Hematopoietic multipotent progenitor cell treated with erythropoietin and hydrocortisone succinate and interleukin-3 and kit ligand, for 15 days (in vitro differentiated cells): ENCODE results near the gene LRRC14B.
"Not testable (repeated sequence)": the region's sequence is repeated elsewhere in the genome, so short reads cannot be mapped to it uniquely, and the experiment has no call there.

Experiments used
- DNase-seq: peaks from one replicate; pipeline ENCODE4 v3.0.0-alpha.2; 2015; ENCODE audit warnings: low spot score

The LRRC14B gene

DNA sequence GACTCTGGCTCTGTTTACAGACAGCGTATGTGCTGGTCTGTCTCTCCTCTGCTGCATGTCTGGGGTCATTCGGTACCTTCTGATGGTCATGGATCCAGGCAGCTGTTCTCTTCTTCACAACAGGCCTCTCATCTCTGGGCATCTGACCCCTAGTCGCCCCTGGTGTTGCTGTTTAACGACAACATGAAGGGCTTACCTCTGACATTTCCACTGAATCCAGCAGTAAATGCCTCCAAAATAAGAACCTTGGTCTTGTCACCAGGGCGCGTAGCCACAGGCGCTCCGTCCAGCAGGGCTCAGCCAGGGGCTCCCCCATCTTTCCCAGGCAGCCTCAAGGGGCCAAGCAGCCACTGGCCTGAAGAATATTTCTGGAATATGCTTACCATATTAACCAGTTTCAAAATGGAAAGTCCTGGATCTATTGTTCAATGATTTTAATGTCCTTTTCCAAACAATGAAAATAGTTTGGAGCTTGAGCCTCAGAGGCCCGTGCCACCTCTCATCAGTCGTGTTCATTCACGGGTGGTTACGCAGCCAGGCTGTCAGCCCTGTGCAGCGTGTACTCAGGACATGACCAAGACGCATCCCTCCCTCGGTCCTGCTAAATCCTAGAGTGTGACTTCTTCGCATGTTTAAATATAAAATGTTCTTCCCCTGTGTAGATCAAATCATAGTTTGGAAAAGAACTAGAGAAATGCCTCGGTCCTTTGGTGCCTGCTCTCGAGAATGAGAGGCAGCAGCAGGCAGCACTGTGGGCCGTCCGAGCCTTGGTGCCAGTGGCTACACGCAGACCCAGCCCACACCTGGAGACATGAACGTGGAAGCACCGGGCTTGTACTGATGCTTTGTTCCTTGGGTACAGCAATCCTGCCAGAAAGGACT, 30.1 kb upstream of the LRRC14B start:
- DNase-seq: no peak

DNA sequence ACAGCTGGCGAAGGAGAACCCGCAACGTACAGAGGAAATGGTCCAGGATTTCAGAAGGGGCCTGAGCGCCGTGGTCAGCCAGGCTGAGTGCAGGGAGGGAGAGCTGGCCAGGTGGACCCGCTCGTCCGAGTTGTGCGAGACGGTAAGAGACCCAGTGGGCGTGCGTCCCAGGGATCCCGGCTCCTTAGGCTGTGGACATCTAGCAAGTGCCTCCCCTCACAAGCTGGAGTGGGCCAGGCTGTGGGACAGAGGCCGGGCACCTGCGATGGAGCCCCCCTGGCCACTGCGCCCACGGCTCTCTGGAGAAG, 29.5 kb upstream of the LRRC14B start:
- no peak for DNase-seq

DNA sequence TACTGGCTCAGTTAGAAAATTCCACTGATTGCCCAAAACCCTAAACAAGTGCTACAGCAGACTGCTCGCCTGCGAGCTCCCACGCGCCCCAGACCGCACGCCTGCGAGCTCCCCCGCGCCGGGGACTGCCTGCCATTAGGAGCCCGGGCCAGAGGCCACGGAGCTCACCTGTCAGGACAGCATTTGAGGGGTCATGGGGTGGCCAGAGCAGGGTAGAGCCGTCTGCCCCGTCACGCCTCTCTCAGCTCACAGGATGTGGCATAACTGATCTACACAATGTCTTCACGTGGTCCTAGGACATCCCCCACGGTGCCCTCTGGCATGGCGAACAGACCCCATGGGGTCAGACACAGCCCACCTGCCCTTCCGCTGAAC, 29.1 kb upstream of the LRRC14B start:
- DNase-seq: no peak

DNA sequence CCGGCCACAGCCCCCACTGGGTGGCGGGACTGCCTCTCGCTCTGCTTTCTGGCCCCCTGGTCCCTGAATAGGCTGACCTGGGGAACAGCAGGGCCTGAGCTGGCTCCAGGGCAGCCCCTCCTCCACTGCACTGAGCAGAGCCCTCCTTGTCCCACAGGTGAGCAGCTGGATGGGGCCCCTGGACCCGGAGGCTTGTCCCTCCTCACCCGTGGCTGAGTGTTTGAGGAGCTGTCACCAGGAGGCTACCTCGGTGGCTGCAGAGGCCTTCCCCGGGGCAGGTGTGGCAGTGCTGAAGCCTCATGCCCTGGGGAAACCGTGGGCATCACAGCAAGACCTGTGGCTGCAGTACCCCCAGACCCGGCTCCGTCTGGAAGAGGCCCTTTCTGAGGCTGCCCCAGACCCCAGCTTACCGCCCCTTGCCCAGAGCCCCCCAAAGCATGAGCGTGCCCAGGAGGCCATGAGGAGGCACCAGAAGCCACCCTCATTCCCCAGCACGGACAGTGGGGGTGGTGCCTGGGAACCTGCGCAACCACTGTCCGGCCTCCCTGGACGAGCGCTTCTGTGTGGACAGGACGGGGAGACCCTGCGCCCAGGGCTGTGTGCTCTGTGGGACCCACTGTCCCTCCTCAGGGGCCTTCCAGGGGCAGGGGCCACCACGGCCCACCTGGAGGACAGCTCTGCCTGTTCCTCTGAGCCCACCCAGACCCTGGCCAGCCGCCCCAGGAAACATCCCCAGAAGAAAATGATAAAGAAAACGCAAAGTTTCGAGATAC, 28.5 kb upstream of the LRRC14B start:
- no peak for DNase-seq

DNA sequence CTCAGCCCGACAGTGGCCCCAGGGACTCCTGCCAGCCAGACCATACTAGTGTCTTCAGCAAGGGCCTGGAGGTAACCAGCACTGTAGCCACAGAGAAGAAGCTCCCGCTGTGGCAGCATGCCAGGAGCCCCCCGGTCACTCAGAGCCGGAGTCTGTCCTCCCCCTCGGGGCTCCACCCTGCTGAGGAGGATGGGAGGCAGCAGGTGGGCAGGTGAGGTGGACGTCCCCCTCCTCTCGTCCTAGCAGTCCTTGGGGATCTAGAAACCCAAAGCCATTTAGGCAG, 28.0 kb upstream of the LRRC14B start:
- DNase-seq: no peak

DNA sequence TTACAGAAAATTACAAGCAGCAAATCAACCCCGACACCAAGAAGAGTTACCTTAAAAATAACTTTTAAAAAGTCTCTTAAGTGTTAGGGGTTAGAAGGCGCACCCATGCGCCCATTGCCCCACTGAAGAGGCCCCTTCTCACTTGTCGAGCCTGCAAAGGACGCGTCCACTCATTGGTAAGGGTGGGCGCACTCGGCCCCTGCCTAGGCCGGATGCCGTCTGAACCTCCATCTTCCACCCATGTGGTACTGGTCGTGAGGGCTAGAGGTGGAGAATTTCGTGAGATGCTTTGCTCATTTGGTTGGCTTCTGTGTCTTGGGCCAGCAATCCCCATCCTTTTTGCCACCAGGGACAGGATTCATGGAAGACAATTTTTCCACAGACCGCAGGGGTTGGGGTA, 27.5 kb upstream of the LRRC14B start:
- DNase-seq: no peak

DNA sequence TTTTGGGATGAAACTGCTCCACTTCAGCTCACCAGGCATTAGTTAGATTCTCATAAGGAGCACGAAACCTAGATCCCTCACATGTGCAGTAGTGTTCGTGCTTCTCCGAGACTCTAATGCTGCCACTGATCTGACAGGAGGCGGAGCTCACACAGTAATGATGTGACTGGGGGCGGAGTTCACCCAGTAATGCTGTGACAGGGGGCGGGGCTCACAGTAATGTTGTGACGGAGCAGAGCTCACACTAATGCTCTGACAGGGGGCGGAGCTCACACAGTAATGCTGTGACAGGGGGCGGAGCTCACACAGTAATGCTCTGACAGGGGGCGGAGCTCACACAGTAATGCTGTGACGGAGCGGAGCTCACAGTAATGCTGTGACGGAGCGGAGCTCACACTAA, 27.1 kb upstream of the LRRC14B start:
- no peak for DNase-seq

DNA sequence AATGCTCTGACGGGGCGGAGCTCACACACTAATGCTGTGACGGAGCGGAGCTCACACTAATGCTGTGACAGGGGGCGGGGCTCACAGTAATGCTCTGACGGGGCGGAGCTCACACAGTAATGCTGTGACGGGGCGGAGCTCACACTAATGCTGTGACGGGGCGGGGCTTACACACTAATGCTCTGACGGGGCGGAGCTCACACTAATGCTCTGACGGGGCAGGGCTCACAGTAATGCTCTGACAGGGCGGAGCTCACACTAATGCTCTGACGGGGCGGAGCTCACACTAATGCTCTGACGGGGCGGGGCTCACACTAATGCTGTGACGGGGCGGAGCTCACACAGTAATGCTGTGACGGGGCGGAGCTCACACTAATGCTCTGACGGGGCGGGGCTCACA, 26.5 kb upstream of the LRRC14B start:
- DNase-seq: not testable (repeated sequence)

DNA sequence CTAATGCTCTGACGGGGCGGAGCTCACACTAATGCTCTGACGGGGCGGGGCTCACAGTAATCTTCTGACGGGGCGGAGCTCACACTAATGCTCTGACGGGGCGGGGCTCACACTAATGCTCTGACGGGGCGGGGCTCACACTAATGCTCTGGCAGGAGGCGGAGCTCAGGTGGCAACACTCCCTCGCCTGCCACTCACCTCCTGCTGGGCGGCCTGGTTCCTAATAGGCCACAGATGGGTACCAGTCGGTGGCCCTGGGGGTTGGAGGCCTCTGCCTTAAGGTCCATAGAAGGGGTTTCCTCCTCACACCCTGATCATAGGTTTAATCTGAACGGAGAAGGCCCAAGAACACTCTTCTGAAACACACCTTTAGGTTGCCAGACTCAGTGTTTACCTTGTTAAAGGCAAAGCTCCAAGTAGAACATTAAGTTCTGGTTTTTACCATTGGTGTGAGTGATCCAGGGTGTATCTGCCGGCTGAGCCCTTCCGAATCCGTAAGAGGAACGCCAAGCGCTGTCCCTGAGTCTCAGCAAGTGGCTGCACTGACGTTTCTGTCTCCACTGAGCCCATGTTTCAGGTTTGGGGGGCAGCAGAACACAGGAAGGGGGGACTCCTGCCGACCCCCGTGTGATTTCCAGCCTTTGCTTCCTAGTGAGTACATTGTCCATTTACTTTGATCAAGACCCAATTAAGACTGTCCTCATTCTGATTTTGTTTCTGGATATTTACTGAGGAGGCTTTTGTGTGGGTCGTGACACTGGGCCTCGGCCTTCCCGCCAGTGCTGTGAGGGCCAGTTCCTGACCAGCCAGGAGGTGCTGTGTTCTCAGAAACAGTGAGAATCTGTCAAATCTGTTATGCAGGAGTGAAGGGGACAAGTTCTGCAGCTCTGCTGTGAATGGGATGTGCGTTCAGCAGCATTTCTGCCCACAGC, 24.6 kb upstream of the LRRC14B start:
- DNase-seq: no peak

DNA sequence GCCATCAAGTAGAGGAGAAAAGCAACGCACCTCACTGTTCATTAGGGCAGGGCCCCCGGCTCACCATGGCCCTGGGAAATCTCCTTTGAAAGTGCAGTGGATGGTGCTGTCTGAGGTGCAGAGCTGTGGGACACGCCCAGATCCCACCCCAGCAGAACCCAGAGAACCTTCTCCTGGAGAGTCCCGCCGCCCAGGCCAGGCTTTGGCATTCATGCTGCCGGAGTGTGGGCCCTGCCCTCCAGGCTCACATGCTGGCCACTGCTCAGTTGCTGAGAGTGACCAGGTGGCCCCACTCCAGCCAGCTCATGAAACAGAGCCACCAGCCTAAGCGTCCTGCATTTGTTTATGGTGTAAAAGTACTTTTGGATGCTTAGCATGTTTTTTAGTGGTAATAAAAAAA, 23.8 kb upstream of the LRRC14B start:
- no peak for DNase-seq

DNA sequence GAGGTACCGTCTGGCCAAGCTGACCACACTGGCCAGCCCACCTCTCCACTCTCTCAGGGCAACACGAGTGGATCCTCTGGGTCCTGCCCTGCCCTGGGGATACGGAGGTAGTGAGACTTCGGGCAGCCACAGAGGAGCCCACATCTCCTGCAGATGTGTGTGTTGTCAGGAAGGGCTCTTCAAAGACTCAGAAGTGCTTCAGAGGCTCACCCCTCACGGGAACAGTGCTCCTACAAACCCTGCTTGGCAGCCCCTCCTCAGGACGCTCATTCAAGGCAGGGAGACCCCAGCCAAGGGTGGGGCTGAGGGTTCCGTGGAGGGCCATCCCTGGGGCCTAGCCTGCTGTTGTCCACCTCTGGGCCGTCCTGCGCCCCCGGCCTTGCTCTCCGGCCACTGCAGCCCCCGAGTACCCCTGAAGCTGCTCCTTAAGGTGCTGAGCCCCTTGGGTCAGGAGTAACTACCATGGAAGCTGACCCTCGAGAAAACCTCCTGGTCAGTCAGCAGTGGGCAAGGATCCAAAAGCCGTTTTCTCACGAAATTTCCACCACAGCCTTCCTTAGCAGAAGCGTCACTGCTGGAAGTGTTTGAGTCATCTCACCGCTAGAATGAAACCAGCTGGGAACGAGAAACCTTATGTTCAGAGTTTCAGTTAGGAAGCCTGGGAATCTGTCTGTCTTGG, 23.2 kb upstream of the LRRC14B start:
- DNase-seq: no peak

DNA sequence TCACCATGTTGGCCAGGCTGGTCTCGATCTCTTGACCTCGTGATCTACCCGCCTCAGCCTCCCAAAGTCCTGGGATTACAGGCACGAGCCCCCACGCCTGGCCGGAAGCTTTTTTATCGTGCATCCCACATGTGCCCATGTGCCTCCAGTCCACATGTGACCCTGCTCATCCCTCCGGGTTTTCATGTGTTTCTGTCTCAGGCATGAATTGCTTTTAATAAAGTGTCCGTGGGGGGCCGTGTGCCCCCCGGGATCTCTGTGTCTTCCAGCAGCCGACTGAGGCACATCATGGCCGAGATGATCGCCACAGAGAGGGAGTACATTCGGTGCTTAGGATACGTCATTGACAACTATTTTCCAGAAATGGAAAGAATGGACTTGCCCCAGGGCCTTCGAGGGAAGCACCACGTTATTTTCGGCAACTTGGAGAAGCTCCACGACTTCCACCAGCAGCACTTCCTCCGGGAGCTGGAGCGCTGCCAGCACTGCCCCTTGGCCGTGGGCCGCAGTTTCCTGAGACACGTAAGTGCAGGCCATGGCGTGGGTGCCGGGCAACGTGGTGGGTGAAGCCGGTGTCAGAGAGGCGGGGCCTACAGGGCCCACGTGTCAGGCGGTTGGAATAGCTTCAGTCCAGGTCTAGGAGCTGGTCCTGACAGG, 22.1 kb upstream of the LRRC14B start:
- no peak for DNase-seq

DNA sequence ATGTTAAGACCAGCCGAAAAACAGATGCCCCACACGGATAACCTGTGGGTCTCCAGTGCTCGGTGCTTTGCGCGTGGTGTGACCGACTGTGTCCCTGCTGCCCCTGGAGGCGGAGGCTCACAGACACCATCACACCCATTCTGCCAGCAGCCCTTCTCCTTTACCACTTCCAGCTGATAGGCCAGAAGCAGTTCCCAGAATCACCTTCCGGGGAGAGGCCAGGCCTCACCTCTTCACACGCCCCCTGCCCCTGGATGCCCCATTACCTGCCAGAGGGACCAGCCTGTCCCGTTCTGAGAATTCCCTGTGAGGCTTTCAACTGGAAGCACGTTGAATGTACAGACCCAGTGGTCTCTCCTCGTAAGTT, 21.6 kb upstream of the LRRC14B start:
- no peak for DNase-seq

DNA sequence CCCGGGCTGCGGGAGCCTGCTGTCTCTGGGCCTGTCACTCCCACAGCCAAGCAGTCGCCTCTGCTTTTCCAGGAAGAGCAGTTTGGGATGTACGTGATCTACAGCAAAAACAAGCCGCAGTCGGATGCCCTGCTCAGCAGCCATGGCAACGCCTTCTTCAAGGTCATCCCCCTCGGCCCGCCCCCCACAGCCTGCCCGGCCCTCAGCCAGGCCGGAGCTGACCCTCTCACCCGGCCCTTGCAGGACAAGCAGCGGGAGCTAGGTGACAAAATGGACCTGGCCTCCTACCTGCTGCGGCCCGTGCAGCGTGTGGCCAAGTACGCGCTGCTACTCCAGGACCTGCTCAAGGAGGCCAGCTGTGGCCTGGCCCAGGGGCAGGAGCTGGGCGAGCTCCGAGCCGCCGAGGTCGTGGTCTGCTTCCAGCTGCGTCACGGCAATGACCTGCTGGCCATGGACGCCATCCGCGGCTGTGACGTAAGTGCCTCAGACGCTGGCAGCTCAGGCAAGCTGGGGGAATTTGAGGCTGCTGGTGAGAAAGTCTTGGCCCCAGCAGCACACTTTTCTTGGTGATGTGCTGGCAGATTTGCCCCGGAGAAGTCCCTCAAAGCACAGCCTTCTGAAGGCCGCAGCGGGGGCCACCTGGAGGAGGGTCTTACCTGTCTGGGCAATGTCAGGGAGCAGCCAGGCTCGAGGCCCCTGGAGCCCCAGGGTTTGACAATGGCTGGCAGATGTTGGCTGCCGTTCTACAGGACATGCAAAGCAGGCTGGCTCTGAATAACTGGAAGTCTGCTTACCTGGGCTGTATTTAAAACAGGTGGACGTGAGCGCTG, 20.1 kb upstream of the LRRC14B start:
- DNase-seq: no peak

DNA sequence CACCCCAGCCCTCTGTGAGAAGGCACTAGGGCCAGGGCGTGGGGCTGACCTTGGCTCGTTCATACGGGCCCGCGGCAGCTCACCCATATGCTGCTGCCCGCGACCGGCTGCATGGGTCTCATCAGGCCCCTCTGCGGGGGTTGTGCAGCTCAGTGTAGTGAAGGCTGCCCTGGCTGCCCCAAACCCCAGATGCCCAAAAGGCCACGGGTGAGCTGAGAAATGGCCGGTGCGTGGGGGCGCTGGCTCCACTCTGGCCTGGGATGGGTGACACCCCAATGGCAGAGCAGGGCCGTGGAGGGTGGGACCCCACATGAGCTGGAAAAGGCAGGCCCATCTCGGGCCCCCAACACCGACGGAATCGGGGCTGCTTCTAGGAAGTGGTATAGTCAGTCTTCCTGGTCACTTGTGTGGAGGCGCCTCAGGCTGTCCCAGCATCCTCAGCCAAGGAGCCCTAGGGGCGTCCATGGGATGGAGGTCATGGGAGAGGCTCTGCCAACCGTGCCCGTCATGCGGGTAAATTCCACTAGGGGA, 19.4 kb upstream of the LRRC14B start:
- no peak for DNase-seq

DNA sequence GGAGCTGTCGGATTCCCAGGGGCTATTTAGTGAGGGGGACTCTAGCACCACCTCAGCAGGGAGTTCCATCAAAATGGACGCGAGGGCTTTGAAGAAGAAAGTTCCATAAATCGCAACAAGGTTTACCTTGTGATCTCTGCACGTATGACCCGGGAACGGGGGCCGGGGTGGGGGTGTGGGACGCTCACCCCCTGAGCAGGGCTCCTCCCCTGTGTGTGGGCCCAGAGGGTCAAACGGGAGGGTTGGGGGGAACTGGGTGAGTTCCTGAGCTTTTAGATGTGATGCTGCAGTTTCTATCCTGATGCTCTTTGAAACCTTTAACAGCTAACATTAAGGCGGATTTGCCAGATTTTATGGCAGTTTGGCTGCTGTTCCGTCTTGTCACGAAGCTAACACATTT, 18.9 kb upstream of the LRRC14B start:
- DNase-seq: no peak

DNA sequence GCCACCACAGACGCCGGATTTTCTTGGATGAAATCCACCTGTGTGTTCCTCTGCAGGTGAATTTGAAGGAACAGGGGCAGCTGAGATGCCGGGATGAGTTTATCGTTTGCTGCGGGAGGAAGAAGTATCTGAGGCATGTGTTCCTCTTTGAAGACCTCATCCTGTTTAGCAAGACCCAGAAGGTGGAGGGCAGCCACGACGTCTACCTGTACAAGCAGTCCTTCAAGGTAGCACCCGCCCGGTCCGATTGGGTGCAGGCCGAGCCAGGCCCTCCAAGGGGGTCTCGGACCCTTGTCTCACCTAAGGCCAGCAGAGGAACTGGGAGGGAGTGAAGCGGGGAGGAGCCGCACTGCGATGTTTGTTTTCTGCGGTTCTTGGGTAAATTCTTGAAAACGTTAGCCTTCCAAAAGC, 18.4 kb upstream of the LRRC14B start:
- DNase-seq: no peak

DNA sequence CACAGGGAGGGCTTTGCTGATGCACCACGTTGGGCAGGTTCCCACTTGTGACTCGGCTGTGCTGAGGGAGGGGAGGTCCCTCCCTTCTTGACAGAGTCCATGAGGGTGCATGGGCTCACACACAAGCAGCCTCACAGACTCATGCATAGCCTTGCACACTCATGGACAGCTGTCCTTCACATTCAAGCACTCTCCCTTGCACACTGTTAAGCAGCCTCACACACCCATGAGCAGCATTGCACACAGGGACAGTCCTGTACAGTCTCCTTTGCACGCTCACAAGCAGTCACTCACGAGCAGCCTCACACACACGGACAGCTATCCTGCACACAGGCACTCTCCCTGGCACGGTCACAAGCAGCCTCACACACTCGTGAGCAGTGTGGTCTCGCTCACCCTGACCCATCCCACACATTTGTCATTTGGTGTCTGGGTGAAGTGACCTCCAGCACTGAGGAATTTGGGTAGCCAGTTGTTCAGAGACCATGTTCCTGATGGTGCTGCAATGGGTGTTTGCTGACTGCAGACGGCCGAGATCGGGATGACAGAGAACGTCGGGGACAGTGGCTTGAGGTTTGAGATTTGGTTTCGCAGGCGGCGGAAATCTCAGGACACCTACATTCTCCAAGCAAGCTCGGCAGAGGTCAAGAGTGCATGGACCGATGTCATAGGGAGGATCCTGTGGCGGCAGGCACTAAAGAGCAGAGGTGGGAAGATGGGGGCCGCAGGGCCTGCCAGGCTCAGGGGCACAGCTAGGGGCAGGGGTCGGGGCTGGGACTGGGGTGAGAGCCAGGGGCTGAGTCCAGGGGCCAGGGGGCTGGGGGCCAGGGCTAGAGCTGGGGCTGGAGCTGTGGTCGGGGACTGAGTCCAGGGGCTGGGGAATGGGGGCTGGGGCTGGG, 17.7 kb upstream of the LRRC14B start:
- no peak for DNase-seq

DNA sequence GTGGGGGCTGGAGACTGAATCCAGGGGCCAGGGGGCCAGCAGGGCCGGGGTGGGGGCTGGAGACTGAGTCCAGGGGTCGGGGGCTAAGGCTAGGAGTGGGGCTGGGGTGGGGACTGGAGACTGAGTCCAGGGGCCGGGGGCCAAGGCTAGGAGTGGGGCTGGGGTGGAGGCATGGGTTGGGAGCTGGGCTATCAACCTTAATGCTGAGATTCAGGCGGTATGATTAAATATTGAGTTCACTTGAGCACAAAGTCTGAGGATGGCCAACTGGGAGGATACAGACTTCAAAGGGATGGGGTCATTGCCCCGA, 17.0 kb upstream of the LRRC14B start:
- DNase-seq: no peak
